Measurements from ENCODE around the gene SPTBN1.

GRCh38 chr2:54664238-54664786, 208.2 kb downstream of the SPTBN1 start:
- TF ChIP-seq CTCF (conservative IDR thresholded peaks at IDR 0.05; ENCODE audit: low read depth in 2 of 2): no peak
- no peak for TF ChIP-seq ZNF331 (CRISPR knock-in tag; IDR thresholded peaks at IDR 0.05; ENCODE audit: low read depth)
- TF ChIP-seq REST (IDR thresholded peaks at IDR 0.05; ENCODE audit: unreplicated experiment): no peak
- no peak for TF ChIP-seq EZH2phosphoT487 (IDR thresholded peaks at IDR 0.05; ENCODE audit: unreplicated experiment)
- no peak for TF ChIP-seq EZH2 (IDR thresholded peaks at IDR 0.05; ENCODE audit: low read depth, unreplicated experiment)
- no peak for TF ChIP-seq POLR2AphosphoS5 (IDR thresholded peaks at IDR 0.05; ENCODE audit: low read depth)
- TF ChIP-seq JUNB (IDR thresholded peaks at IDR 0.05; ENCODE audit: unreplicated experiment): no peak
- TF ChIP-seq ZNF114 (CRISPR knock-in tag; IDR thresholded peaks at IDR 0.05): no peak
- TF ChIP-seq STAT1 (IDR thresholded peaks at IDR 0.05; ENCODE audit: unreplicated experiment): no peak
- no peak for TF ChIP-seq ETS1 (IDR thresholded peaks at IDR 0.05)

Measured in GM23338 (cell line).